ENCODE measurements around the gene EVI5L. TPM values are rescaled to one million over a fixed set of nuclear protein-coding genes. Genes with fewer than 3 reads are reported as not detected.

EVI5L gene
- total RNA-seq, 2 experiments from 2014 or later: 4.8 TPM

- Mint-ChIP-seq H3K4me1 (peaks cover 16% of the 10 kb centered on the region), H3K36me3 (peaks cover 10% of the 10 kb centered on the region), H3K4me3 (no peak overlapping the region), H3K27me3 (peaks cover 6% of the 10 kb centered on the region), H3K9me3 (no peaks in the 10 kb centered on the region), H3K27ac (no peak overlapping the region)
- DNase-seq: no peak
Observed at GRCh38 chr19:7900401-7900870, 70.4 kb downstream of the EVI5L start.

DNA sequence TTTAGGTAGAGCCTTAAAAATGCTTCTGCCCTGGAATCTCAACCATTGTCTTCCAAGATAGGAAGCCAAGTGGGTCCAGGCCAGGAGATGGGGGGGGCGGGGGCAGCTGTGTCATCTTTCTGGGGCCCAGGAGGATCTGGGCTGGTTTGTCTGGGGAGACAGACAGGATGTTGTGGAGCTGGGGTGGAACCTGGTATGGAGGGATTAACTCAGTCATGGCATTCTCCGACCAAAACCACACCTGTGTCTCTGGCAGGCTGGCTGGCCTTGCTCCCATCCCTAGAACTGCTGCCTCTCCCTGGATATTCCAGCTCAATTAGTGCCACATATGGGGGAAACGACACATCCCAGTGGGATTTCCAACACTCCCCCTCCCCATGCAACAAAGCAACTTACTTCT, 70.9 kb downstream of the EVI5L start:
- Mint-ChIP-seq H3K27me3 (peaks cover 6% of the 10 kb centered on the region), H3K27ac (no peak overlapping the region), H3K4me3 (no peak overlapping the region), H3K9me3 (no peaks in the 10 kb centered on the region), H3K4me1 (peaks cover 21% of the 10 kb centered on the region), H3K36me3 (peaks cover 15% of the 10 kb centered on the region)
- DNase-seq: no peak

GRCh38 chr19:7901337-7901736, 71.3 kb downstream of the EVI5L start:
- Mint-ChIP-seq H3K9me3 (no peaks in the 10 kb centered on the region), H3K4me1 (peaks cover 24% of the 10 kb centered on the region), H3K36me3 (peaks cover 19% of the 10 kb centered on the region), H3K4me3 (no peak overlapping the region), H3K27ac (no peak overlapping the region), H3K27me3 (peaks cover 6% of the 10 kb centered on the region)
- no peak for DNase-seq

DNA sequence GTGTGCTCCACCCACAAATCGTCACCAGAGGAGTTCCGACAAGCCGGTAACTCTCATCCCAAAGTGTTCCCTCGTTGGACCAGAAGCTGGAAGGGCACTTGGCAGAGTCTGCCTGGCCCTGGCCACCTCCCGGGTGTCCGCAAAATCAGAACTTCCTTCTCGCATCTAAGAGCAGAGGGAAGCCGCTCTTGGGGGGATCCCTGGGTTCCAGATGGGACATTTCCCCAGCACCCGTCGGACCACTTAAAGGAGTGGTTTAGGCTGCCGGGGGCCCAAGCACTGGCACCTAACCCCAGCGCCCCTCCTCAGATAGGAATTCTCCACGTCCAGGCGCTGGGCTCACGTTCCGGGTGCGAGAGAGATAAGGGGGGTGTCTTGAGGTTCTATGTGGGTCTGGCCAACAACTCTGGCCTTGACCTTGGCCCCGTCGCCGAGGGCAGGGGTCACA, 72.8 kb downstream of the EVI5L start:
- H3K4me3 Mint-ChIP-seq: peak overlapping the region; percentile 90

GRCh38 chr19:7903244-7904073, 73.4 kb downstream of the EVI5L start, which contains the start of gene MAP2K7:
Gene MAP2K7, plus strand, starts transcription at chr19:7903877. Its CDS starts 68 bp downstream, at chr19:7903945.
- H3K27me3 Mint-ChIP-seq: peaks cover 6% of the 10 kb centered on the region
- peaks cover 31% of the 10 kb centered on the region for H3K4me1 Mint-ChIP-seq
- H3K27ac Mint-ChIP-seq: peak within 1 kb of the TSS; percentile 92
- DNase-seq: peak; percentile 100
- no peaks in the 10 kb centered on the region for H3K9me3 Mint-ChIP-seq
- peaks cover 20% of the 10 kb centered on the region for H3K36me3 Mint-ChIP-seq
- H3K4me3 Mint-ChIP-seq: peak within 1 kb of the TSS; percentile 95

More for the DNA sequence above, 72.8 kb downstream of the EVI5L start:
- H3K4me1 Mint-ChIP-seq: peaks cover 28% of the 10 kb centered on the region
- H3K36me3 Mint-ChIP-seq: peaks cover 20% of the 10 kb centered on the region
- DNase-seq: no peak
- peaks cover 6% of the 10 kb centered on the region for H3K27me3 Mint-ChIP-seq
- H3K27ac Mint-ChIP-seq: peak overlapping the region; percentile 92
- H3K9me3 Mint-ChIP-seq: no peaks in the 10 kb centered on the region

DNA sequence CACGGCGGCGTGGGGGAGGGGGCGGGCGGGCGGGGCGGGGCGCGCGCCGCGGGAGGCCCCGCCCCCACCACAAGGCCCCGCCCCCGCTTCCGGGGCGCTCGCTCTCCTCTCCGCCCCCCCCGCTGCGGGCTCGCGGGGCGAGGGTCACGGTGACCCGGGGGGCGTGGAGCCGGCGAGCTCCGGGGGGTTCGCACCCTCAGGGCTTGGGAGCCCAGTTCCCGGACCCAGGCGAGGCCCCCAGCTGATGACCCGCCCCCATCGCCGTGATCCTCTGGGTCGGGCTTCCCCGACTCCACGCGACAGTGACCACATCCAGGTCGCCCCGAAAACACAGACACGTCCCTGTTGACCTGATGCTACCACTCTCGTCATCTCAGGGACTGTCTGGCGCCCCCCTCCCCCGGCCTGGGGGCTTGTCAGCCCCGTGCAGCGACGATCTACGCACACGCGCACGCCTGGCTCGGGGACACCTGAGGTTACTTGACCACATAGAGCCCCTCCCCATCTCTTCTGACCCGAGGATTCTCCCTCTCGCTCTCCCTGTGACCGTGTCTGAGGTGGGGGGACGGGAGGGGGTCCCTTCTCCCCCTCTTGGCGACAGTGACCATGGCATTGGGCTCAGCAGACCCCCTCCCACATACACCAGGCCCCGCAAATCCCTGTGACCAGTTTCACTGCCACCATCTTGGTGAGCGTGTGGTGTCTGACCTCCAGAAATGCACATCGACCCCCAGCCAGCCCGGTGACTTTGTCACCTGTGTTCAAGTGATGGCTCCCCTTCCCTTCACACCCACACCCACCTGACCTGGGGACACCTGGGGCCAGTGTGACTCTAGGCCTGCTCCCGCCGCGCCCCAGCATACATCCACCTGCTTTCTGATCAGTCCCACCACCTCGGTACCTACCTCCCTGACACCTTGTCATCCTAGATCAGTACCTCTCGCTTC, 74.3 kb downstream of the EVI5L start:
- DNase-seq: peak; percentile 70
- Mint-ChIP-seq H3K9me3 (no peaks in the 10 kb centered on the region), H3K4me3 (peak overlapping the region; percentile 95), H3K36me3 (peaks cover 20% of the 10 kb centered on the region), H3K27ac (peak overlapping the region; percentile 91), H3K27me3 (peaks cover 6% of the 10 kb centered on the region), H3K4me1 (peaks cover 31% of the 10 kb centered on the region)

GRCh38 chr19:7905268-7905667, 75.2 kb downstream of the EVI5L start:
- H3K4me1 Mint-ChIP-seq: peaks cover 31% of the 10 kb centered on the region
- DNase-seq: no peak
- no peaks in the 10 kb centered on the region for H3K9me3 Mint-ChIP-seq
- peaks cover 6% of the 10 kb centered on the region for H3K27me3 Mint-ChIP-seq
- peak overlapping the region; percentile 95 for H3K4me3 Mint-ChIP-seq
- H3K36me3 Mint-ChIP-seq: peaks cover 20% of the 10 kb centered on the region
- H3K27ac Mint-ChIP-seq: peak overlapping the region; percentile 91

DNA sequence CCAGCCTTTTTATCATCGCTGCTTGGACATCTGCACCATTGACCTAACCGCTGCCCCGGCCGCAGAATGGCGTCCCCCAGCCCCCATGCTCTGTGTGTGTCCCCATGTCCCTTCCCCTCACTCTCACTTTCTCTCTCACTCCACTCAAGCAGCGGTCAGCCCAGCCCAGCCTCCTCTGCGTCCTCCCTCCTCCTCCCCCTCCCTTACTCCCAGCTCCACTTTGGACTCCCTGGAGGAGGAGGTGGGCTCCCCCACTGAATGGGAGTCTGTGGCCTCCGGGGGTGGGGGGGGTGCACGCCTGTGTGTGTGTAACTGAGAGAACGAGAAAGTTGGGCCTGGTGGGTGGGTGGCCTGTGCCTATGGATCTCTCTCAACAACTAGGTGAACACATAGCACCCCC, 75.8 kb downstream of the EVI5L start:
- Mint-ChIP-seq H3K27ac (peak overlapping the region; percentile 68), H3K36me3 (peaks cover 23% of the 10 kb centered on the region), H3K27me3 (peaks cover 6% of the 10 kb centered on the region), H3K4me3 (peak overlapping the region; percentile 64), H3K4me1 (peaks cover 31% of the 10 kb centered on the region), H3K9me3 (no peaks in the 10 kb centered on the region)
- no peak for DNase-seq

GRCh38 chr19:7907122-7907521, 77.1 kb downstream of the EVI5L start:
- DNase-seq: no peak
- H3K36me3 Mint-ChIP-seq: peaks cover 28% of the 10 kb centered on the region
- no peak overlapping the region for H3K27ac Mint-ChIP-seq
- H3K4me1 Mint-ChIP-seq: peaks cover 31% of the 10 kb centered on the region
- H3K27me3 Mint-ChIP-seq: peaks cover 6% of the 10 kb centered on the region
- H3K9me3 Mint-ChIP-seq: no peaks in the 10 kb centered on the region
- no peak overlapping the region for H3K4me3 Mint-ChIP-seq

- peaks cover 29% of the 10 kb centered on the region for H3K4me1 Mint-ChIP-seq
- no peak overlapping the region for H3K4me3 Mint-ChIP-seq
- no peaks in the 10 kb centered on the region for H3K9me3 Mint-ChIP-seq
- DNase-seq: no peak
- no peak overlapping the region for H3K27ac Mint-ChIP-seq
- peaks cover 6% of the 10 kb centered on the region for H3K27me3 Mint-ChIP-seq
- H3K36me3 Mint-ChIP-seq: peaks cover 29% of the 10 kb centered on the region
Observed at GRCh38 chr19:7907544-7907943, 77.5 kb downstream of the EVI5L start.

- no peak overlapping the region for H3K27ac Mint-ChIP-seq
Observed at GRCh38 chr19:7908078-7908699, 78.2 kb downstream of the EVI5L start.

DNA sequence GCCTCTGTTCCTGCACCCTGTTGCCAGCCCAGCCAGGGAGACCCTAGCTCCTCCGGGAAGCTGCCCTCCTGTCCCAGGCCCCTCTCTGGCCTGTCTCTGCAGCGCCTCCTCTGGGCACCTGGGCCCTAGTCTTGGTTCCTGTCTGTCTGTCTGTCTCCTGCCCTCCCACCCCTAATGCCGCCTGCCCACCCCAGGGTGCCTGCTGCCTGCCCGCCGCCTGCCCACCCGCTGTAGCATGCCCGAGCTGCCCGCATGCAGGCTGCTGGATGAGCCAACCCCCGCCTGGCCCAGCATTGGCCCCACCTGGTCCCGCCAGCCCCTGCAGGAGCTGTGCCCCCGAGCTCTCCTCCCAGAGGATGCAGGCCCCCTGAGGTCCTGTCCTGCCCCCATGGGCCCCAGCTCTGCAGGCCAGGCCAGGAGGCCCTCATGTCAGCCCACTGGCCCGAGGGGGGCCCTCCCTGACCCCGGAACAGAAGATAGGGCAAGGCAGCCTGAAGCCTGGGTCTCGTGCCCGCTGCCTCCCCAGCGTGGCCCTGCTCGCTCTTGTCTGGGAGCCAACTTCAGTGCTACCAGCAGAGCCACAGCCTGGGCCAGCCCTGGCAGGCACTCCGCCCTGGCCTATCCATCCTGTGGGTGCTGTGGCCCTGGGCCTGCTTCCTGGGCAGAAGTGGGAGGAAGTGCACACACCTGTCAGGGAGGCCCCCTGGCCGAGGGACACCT, 78.9 kb downstream of the EVI5L start:
- H3K27ac Mint-ChIP-seq: no peak overlapping the region
- H3K4me1 Mint-ChIP-seq: peaks cover 24% of the 10 kb centered on the region
- no peaks in the 10 kb centered on the region for H3K27me3 Mint-ChIP-seq
- no peak for DNase-seq
- H3K9me3 Mint-ChIP-seq: no peaks in the 10 kb centered on the region
- peaks cover 33% of the 10 kb centered on the region for H3K36me3 Mint-ChIP-seq
- H3K4me3 Mint-ChIP-seq: no peak overlapping the region

More at GRCh38 chr19:7908078-7908699, 78.2 kb downstream of the EVI5L start:
- no peak for DNase-seq
- Mint-ChIP-seq H3K27me3 (peaks cover 5% of the 10 kb centered on the region), H3K4me1 (peaks cover 25% of the 10 kb centered on the region), H3K36me3 (peaks cover 35% of the 10 kb centered on the region), H3K4me3 (no peak overlapping the region), H3K9me3 (no peaks in the 10 kb centered on the region)

GRCh38 chr19:7909471-7910067, 79.6 kb downstream of the EVI5L start:
- DNase-seq: no peak
- Mint-ChIP-seq H3K27ac (no peak overlapping the region), H3K27me3 (peaks cover 4% of the 10 kb centered on the region), H3K36me3 (peaks cover 30% of the 10 kb centered on the region), H3K4me3 (no peak overlapping the region), H3K4me1 (peaks cover 22% of the 10 kb centered on the region), H3K9me3 (no peaks in the 10 kb centered on the region)

All from activated naive CD8-positive, alpha-beta T cell treated with anti-CD3 and anti-CD28 coated beads for 36 hours (primary cell).